Right lobe of liver (tissue), 6 donors: ENCODE results near the gene FASTK. TPM values are rescaled to one million over a fixed set of nuclear protein-coding genes. Genes with fewer than 3 reads are reported as not detected.

Experiments
- ATAC-seq, 4 donors: fragments of 200-7000 bp; cut with Tn5 transposase; one replicate each; pipeline ENCODE4 v1.9.1; 2020; ENCODE audit warnings: mild to moderate bottlenecking in 4 of 4, moderate library complexity in 4 of 4
- DNase-seq, 3 donors: peaks; one replicate each; pipeline ENCODE4 v3.0.0-alpha.2; 2020
- H3K27ac ChIP-seq, 3 donors: fragments of 200-600 bp; one replicate each; pipeline ENCODE4 v1.8.0; 2022
- H3K27me3 ChIP-seq, 2 donors: fragments of 200-600 bp; one replicate each; pipeline ENCODE4 v1.8.0; 2022
- H3K36me3 ChIP-seq, 4 donors: fragments of 200-600 bp; sonication (generic) in 1 of 4; one replicate each; pipeline versions ENCODE4 v1.5.1 to v1.8.0; 2017 to 2022; ENCODE audit warnings: control low read depth in 1 of 4
- H3K4me1 ChIP-seq, 4 donors: fragments of 200-600 bp; sonication (generic) in 1 of 4; one replicate each; pipeline versions ENCODE4 v1.5.1 to v1.8.0; 2017 to 2022; ENCODE audit warnings: control low read depth in 1 of 4
- H3K4me3 ChIP-seq, 3 donors: fragments of 200-600 bp; one replicate each; pipeline ENCODE4 v1.8.0; 2022
- H3K9me3 ChIP-seq, 4 donors: fragments of 200-600 bp; sonication (generic) in 1 of 4; one replicate each; pipeline versions ENCODE4 v1.5.1 to v1.8.0; 2017 to 2022; ENCODE audit warnings: control low read depth in 1 of 4
- CTCF ChIP-seq, 4 donors: fragments of 200-600 bp in 3 of 4; fragments of 450-650 bp in 1 of 4; IDR thresholded peaks; one replicate each; pipeline versions ENCODE4 v1.5.1 to v1.8.0; 2016 to 2022; ENCODE audit warnings: antibody characterized with exemption in 4 of 4, mild to moderate bottlenecking in 2 of 4
- POLR2A ChIP-seq: fragments of 450-650 bp; IDR thresholded peaks from one replicate; pipeline ENCODE4 v1.6.1; 2017; ENCODE audit warnings: antibody characterized with exemption, mild to moderate bottlenecking
- WGBS: methylation state at CpG from one replicate; pipeline ENCODE4 v1.1.6; 2018; ENCODE audit warnings: low coverage, low lambda C conversion rate; ENCODE audit not compliant: insufficient coverage; ENCODE audit errors: missing lambda C conversion rate; 5-methylcytosine and 5-hydroxymethylcytosine counted together
- intact Hi-C, 2 donors: fragments of 100-400 bp; cut with DNase I; formaldehyde crosslinking; loops; one replicate each; pipeline versions ENCODE4 v1.11.2 to v1.14.1; 2022
- total RNA-seq, 6 experiments: library from RNA; depleted of rRNA in 2 of 6; stranded (reverse); fragments of >200 nt in 2 of 6; fragmentation: NEBNext Ultra II Directional in 3 of 6; extraction: Animal tissue kit (Norgen Biotek cat#: 25700) in 3 of 6; gene quantifications; one replicate each; pipeline versions ENCODE4 v1.1.0 to v1.2.4, GENCODE V29; 2016 to 2023
- donor health status: DM: no; HTN: yes; CAD: no.
- donor health status: DM: no; HTN: no; CAD: no.
- donor health status: DM: no; HTN: no; CAD: no.
- donor health status: DM: no; HTN: yes; CAD: no.
- donor health status: DM: no; HTN: yes; CAD: no.

FASTK gene
- total RNA-seq, 6 experiments from 2014 or later: 33.4 to 48.8 (median 43.9) TPM

- H3K27me3 ChIP-seq: no peaks in the 10 kb centered on the region
- peak overlapping the region; percentile 83 to 99 (median 93) for H3K4me3 ChIP-seq
- H3K4me1 ChIP-seq: peaks cover 0 to 47% (median 21%) of the 10 kb centered on the region in 4 donors
- H3K27ac ChIP-seq: peak overlapping the region in 1 of 3 donors; percentile 90
- ATAC-seq: no peak
- WGBS: 60% methylated on average over 1 of the region's 3 CpGs
- intact Hi-C loops: no loop called here
- DNase-seq: no peak
- H3K9me3 ChIP-seq: no peaks in the 10 kb centered on the region
- H3K36me3 ChIP-seq: no peaks in the 10 kb centered on the region
- no peak for TF ChIP-seq POLR2A
- no peak for TF ChIP-seq CTCF (IDR thresholded peaks at IDR 0.05)
These were observed 3.2 kb upstream of the FASTK start for GRCh38 chr7:151083824-151084160.

GRCh38 chr7:151083071-151083823, 2.6 kb upstream of the FASTK start, which contains the start of gene TMUB1:
Gene TMUB1 (minus strand): TSS chr7:151083493. CDS start chr7:151082563, 930 bp downstream.
- H3K9me3 ChIP-seq: no peaks in the 10 kb centered on the region
- peak within 1 kb of the TSS; percentile 83 to 99 (median 93) for H3K4me3 ChIP-seq
- no peaks in the 10 kb centered on the region for H3K36me3 ChIP-seq
- intact Hi-C loops: no loop called here
- DNase-seq (peak; percentile 87 to 88 (median 88)), ATAC-seq (peak; percentile 14 to 45 (median 32))
- peaks cover 0 to 42% (median 18%) of the 10 kb centered on the region in 4 donors for H3K4me1 ChIP-seq
- TF ChIP-seq POLR2A (peak; percentile 42), CTCF (IDR thresholded peaks at IDR 0.05) (no peak)
- H3K27ac ChIP-seq: peak within 1 kb of the TSS; percentile 80 to 90 (median 90)
- H3K27me3 ChIP-seq: no peaks in the 10 kb centered on the region
- 0% methylated on average over 8 of the region's 69 CpGs for WGBS

- DNase-seq: peak in 1 of 3 donors; percentile 49
- Histone ChIP-seq H3K27ac (peak overlapping the region; percentile 80 to 90 (median 90)), H3K4me3 (peak overlapping the region; percentile 83 to 99 (median 93)), H3K27me3 (no peaks in the 10 kb centered on the region), H3K9me3 (no peaks in the 10 kb centered on the region), H3K4me1 (peaks cover 0 to 37% (median 16%) of the 10 kb centered on the region in 4 donors), H3K36me3 (no peaks in the 10 kb centered on the region)
- TF ChIP-seq POLR2A (no peak), CTCF (IDR thresholded peaks at IDR 0.05) (no peak)
- 7% methylated on average over 12 of the region's 42 CpGs for WGBS
- ATAC-seq: no peak
- intact Hi-C loops: no loop called here
These were observed 1.8 kb upstream of the FASTK start for GRCh38 chr7:151082141-151083070.

- 14% methylated on average over 21 of the region's 64 CpGs for WGBS
- Histone ChIP-seq H3K36me3 (peaks cover 0 to 3% (median 0%) of the 10 kb centered on the region in 4 donors), H3K4me1 (peaks cover 0 to 37% (median 16%) of the 10 kb centered on the region in 4 donors), H3K27ac (peak overlapping the region; percentile 80 to 91 (median 90)), H3K4me3 (peak overlapping the region; percentile 83 to 99 (median 93)), H3K27me3 (no peaks in the 10 kb centered on the region), H3K9me3 (no peaks in the 10 kb centered on the region)
- intact Hi-C loops: no loop called here
- ATAC-seq (peak; percentile 4 to 60 (median 54)), DNase-seq (peak; percentile 61 to 85 (median 83))
- TF ChIP-seq CTCF (IDR thresholded peaks at IDR 0.05) (no peak), POLR2A (peak; percentile 3)
These were observed 827 bp upstream of the FASTK start for GRCh38 chr7:151081170-151082101.
